22Rv1 (cell line): Measurements from ENCODE around the gene SLC1A3.

Experiments
- H3K27ac ChIP-seq: fragments of 450-650 bp; 2 replicates; pipeline ENCODE4 v1.5.1; 2017
- ZFX ChIP-seq: fragments of 450-650 bp; IDR thresholded peaks from 2 replicates; pipeline ENCODE4 v1.6.1; 2017; ENCODE audit warnings: antibody characterized with exemption, borderline replicate concordance
- TF ChIP-seq, protein P1 (sequence below): fragments of 450-650 bp; IDR thresholded peaks from 2 replicates; pipeline ENCODE4 v1.5.1; 2017; ENCODE audit warnings: mild to moderate bottlenecking

The SLC1A3 gene

DNA sequence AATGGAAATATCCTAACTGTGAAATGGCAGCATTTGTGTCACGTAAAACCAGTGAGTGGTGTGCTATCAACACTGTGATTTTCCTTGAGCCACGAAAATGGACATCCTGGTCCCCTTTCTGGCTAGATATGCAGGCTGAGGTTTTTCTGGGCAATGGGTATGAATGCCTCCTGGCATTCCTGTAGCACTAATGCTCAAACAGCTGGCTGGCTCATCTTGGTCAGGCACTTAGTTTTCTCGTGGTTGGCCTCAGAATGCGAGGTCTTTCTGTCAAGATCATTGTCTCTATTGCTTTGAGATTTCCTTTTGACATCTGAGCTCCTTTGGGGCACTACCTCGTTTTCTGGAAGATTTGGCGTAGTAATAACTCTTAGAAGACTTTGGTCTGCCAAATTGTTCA, 15.6 kb downstream of the SLC1A3 start:
- TF ChIP-seq, protein P1, sequence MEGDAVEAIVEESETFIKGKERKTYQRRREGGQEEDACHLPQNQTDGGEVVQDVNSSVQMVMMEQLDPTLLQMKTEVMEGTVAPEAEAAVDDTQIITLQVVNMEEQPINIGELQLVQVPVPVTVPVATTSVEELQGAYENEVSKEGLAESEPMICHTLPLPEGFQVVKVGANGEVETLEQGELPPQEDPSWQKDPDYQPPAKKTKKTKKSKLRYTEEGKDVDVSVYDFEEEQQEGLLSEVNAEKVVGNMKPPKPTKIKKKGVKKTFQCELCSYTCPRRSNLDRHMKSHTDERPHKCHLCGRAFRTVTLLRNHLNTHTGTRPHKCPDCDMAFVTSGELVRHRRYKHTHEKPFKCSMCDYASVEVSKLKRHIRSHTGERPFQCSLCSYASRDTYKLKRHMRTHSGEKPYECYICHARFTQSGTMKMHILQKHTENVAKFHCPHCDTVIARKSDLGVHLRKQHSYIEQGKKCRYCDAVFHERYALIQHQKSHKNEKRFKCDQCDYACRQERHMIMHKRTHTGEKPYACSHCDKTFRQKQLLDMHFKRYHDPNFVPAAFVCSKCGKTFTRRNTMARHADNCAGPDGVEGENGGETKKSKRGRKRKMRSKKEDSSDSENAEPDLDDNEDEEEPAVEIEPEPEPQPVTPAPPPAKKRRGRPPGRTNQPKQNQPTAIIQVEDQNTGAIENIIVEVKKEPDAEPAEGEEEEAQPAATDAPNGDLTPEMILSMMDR, result no peak
- no peak for TF ChIP-seq ZFX
- H3K27ac ChIP-seq, result no peak overlapping the region

DNA sequence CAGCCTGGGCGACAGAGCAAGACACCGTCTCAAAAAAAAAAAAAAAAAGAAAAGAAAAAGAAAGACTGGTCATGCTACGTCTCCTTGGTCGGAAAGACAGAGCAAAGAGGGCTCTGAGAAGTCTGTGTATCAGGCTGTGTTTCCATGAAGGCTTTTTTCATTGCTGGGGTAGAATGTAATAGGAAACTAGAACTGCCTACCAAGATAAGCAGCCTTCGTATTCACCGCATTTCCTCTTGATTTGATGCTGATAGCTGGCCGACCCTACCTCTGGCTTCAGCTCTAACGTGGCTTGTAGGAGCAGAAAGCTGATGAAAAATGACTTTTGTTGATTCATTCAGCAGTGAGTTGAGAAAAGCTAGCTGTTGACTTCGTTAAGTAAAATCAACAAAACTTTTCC, 17.4 kb downstream of the SLC1A3 start:
- TF ChIP-seq, protein P1, result no peak
- no peak for TF ChIP-seq ZFX
- no peak overlapping the region for H3K27ac ChIP-seq

DNA sequence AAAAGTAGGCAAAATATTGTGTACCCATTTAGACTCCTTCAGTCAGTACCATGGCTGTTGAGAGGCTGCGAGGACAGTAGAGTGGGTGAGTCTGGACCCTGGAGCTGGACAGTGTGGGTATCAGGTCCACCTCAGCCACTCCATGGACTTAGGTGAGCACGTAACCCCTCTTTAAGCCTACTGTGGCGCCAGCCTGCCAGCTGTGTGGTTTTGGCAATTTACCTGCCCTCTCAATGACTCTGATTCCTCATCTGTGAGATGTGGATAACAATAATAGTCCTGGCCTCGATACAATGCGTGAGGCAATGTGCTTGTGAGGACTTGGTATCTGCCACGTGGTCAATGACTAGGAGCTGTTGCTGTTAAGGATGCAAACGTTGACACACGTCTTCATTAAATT, 17.9 kb downstream of the SLC1A3 start:
- TF ChIP-seq, protein P1, result no peak
- TF ChIP-seq ZFX, result no peak
- H3K27ac ChIP-seq, result no peak overlapping the region

DNA sequence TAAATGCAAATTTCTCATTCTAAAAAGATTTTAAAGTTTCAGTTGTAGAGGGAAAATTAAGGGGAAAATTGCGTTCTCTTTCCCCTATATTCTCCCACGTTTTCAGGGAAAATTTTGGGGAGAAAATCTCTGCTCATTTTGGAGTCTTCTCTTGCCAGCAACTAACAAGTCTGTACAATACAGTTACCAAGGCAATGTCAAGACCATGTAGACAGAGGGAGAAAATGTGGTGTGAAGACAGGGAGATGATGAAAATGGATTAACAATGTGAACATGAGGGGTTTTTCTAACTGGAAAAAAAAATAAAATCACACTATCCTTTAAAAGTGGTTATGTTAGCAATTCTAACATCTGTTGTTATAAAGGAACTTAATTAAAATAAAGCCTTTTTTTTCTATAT, 22.3 kb downstream of the SLC1A3 start:
- TF ChIP-seq ZFX, result no peak
- TF ChIP-seq, protein P1, result no peak

DNA sequence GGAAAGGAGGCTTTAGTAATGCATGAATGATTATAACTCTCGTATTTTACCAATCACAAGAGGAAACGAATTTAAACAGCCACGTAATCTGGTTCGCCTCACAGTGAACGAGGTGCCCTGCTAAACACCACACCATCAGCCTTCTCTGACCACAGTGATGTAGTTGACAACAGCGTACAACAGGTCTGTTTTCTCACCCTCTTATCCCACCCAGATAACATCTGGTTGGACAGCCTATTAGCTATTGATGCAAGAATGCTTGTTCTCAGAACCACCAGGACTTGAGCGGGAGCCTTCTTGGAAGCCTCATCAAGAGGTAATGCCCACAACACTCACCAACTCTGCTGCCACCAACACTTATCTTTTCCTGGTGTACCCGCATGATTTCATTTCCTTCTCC, 23.3 kb downstream of the SLC1A3 start:
- H3K27ac ChIP-seq, result no peak overlapping the region
- TF ChIP-seq, protein P1, result no peak
- no peak for TF ChIP-seq ZFX

More for the DNA sequence above, 22.3 kb downstream of the SLC1A3 start:
- no peak overlapping the region for H3K27ac ChIP-seq

DNA sequence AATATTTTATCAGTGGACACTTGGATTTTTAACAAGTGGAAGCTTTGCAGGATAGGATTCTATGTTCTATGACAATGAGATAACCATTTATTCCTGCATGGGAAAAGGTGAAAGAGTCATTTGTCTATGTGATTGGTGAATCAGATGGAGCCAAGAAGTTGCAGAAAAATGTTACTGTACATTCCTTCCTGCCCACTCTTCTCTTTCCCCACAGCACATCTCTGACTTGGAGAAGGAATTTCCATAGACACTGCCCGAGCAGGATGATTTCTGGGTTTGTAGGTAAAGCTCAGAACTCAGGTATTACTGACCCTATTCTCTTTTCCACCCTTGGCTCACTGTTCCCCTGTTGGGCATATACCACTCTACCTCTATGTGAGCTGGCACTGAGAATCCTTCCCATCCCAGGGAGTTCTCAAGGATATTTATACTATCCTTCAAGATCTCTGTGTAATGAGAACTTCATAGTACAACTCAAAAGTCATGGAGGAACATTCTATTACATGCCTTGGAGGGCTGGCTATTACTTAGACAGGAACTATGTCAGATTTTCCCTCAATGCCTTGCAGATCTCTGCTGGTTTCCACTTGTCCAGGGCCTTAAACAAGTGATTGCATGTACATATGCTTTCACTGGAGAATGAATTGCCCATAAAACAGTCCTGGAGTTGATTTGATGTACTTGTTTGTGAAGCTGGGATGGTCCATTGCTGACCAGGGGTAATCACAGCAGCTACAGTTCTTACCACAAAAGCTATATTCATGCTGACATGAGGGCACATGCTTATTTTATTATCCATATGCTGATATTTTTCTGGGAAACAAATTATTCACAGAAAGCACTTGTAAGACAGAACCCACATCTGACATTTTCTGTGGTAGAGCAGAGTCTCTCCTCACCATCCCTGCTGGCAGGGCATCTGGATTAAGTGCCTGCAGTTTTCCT, 24.1 kb downstream of the SLC1A3 start:
- no peak for TF ChIP-seq ZFX
- TF ChIP-seq, protein P1, result no peak
- no peak overlapping the region for H3K27ac ChIP-seq

DNA sequence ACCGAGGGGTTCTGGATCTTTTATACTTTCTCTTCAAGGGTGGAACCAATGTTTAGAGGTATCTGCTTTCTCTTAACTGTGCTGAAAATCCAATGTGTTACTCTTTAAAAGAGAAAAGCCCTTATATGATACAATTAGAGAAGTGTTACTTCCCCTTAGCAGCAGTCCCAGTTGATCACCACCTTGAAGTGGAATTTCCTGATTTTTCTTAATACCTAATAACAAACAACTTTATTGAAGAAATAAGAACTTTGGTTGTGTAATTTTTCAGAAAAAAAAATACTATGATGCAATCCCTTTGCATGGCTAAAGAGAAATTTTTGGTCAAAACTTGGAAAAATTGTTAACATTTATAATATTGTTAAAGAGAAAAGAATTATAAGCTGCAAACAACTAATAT, 24.7 kb downstream of the SLC1A3 start:
- TF ChIP-seq ZFX, result no peak
- TF ChIP-seq, protein P1, result no peak
- H3K27ac ChIP-seq, result no peak overlapping the region
